ENCODE measurements around the gene GABARAPL1.

The GABARAPL1 gene

DNA sequence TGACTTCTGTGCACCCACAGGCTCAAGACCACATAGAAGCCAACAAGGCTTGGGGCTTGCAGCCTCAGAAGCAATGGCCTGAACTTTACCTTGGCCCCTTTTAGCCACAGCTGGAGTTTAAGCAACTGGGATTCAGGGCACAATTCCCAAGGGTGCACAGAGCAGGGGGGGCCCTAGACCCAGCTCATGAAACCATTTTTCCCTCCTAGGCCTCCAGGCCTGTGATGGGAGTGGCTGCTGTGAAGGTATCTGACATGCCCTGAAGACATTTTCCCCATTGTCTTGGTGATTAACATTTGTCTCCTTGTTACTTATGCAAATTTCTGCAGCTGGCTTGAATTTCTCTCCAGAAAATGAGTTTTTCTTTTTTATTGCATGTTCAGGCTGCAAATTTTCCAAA is 21.9 kb downstream of the GABARAPL1 start:
- no peak for DNase-seq (ENCODE audit: low read depth)

DNA sequence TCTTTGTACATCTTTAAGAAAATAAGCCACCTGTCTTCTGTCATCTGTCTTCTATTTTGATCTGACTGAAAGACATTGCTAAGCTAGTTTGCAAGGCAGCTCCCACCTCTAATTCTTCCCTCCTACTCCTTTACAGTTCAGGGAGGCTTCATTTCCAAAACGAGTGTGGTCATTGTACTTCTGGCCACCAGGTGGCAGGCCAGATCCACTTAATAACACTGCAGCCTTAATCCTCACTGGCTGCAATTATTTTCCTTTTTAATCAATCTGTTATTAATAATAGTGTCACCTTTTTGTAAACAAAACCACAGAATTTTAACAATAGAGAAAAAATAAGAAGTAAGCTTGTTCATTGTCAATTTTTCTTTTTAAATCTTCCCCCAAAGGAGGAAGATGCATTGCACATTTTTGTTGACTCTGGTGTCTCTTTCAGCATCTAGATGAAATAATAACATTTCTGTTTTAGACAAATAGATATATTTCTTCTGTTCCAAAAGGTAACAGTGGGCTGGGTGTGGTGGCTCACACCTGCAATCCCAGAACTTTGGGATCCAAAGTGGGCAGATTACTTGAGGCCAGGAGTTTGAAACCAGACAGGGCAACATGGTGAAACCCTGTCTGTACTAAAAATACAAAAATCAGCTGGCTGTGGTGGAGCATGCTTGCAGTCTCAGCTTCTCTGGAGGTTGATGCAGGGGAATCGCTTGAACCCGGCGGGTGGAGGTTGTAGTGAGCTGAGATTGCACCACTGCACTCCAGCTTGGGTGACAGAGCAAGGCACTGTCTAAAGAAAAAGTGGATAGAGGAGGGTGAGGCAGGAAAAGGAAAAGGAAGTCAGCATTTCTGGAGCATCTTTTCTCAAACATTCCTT is 23.3 kb downstream of the GABARAPL1 start:
- DNase-seq (ENCODE audit: low read depth), result no peak

DNA sequence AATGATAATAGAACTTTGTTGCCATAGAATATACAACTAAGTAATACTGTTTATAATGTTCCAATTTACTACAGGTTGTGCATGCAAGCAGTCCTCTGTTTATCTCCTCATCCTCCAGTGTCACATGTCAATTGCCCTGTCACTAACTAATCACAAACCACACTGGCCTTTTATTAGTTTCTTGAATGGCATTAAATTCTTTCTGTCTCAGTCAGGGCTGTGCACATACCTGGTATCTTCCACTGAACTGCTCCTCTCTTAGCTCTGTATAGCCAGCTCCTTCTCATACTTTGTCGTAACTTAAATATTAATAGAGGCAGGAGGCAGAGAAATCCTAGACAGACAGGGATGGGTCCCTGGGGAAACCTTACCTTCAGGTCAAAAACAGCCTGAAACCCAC is 24.0 kb downstream of the GABARAPL1 start:
- no peak for DNase-seq (ENCODE audit: low read depth)

DNA sequence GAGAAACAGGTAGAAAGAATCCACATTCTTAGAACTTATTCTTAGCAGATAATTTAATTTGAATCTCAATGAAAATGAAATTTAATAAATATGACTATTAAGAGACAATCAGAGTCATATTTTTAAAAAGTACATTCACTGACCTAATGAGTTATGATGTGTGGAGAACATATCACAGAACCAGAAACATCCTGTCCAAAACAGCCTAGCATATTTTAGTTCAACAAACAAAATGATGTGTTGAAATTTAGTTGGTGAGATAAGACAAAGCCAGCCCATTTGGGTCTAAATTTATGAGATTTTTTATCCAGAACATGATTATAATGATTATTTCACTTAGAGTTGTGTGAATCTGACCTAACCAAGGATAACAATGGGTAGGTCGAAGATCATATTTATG is 25.8 kb downstream of the GABARAPL1 start:
- DNase-seq (ENCODE audit: low read depth), result no peak

DNA sequence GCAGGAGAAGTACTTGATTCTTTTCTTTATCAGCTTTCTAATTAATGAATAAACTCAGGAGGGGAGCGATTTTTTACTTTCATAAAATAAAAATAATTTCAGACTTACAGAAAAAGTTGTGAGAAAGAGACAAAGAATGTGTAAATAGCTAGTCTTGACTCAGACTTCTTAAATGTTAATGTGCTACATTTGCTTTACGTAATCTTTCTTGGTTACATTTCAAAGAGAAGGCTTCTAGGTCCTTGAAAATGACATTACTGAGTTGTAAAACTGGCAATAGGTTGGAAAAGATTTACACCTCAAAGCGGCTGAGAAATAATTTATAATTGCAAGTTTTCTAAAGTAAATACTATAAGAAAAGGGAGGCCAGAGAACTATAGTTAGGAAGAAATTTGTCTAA is 28.6 kb downstream of the GABARAPL1 start:
- DNase-seq (ENCODE audit: low read depth), result no peak

DNA sequence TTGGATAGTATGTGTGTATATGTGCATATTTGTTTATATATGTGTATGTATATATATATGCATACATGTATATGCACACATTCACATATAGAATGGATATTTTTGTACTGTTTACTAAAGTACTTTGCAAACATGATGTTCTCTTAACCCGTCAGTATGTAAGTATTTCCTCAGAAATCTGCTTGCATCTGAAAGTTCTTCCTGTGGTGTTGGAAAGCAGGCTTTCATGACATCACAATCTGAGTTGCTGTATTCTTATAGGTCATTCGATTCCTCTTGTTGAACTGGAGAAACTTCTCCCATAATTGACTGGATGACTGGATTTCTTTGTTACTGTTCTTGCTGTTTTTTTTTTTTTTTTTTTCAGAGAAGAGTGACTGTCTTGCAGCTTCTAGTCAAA is 29.1 kb downstream of the GABARAPL1 start:
- no peak for DNase-seq (ENCODE audit: low read depth)

DNA sequence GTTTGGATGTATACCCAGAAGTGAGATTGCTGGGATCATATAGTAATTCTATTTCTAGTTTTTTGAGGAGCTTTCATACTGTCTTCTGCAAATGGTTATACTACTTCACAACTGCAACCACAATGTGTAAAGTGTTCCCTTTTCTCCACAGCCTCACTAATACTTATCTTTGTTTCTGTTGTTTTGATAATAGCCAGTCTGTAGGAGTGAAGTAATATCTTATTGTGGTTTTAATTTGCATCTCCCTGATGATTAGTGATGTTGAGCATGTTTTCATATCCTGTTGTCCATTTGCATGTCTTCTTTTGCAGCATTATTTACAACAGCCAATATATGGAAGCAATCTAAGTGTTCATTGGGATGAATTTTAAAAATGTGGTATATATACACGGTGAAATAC is 29.9 kb downstream of the GABARAPL1 start:
- no peak for DNase-seq (ENCODE audit: low read depth)

DNA sequence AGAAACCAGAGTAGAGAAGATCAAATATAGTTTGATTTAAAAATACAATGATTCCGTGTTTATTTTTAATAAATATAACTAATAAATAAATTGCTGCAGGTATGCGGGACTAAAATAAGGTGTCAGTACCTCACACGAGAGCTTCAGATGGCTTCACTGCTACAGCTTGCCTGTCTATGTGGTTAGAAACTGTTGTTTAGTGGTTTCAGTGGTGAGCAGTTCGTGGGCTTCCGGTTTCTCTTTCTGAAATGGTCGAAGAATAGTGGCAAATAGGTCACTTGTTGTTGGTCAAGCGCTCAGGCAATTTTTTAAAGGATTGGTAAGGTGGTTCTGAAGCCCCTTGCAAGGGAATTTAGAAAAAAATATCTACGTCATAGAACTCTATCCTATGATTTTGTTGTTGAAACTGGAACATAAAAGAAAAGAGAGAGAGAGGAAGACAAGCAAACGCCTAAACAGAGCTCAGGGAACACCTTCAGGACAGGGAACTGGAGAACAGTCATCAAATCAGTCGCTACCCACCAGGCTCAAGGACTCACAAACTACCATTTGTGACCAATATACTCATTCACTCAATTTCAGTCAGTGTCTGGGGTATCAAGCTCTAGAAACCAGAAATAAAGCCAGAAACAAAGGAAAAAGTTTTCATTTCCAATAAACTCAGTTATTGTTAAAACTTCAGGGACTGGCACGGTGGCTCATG is 31.3 kb downstream of the GABARAPL1 start:
- DNase-seq (ENCODE audit: low read depth), result no peak

DNA sequence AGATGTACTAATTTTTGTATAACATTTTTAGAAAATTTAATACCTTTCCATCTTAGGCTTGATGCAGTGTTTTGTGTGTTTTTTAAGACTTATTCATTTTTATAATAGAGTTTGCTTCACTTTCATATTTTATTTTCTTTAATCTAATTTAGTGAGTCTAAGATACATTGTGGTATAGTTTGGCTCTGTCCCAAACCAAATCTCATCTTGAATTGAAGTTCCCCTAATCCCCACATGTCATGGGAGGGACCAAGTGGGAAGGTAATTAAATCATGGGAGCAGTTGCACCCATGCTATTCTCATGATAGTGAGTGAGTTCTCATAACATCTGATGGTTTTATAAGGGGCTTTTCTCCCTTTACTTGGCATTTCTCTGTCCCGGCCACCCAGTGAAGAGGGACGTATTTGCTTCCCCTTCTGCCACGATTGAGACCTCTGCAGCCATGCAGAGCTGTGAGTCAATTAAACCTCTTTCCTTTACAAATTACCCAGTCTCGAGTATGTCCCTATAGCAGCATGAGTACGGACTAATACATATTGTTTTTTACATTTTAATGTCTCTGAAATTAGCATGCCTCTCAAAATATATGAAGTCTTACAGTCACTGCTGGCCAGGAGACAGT is 34.9 kb downstream of the GABARAPL1 start:
- no peak for DNase-seq (ENCODE audit: low read depth)

DNA sequence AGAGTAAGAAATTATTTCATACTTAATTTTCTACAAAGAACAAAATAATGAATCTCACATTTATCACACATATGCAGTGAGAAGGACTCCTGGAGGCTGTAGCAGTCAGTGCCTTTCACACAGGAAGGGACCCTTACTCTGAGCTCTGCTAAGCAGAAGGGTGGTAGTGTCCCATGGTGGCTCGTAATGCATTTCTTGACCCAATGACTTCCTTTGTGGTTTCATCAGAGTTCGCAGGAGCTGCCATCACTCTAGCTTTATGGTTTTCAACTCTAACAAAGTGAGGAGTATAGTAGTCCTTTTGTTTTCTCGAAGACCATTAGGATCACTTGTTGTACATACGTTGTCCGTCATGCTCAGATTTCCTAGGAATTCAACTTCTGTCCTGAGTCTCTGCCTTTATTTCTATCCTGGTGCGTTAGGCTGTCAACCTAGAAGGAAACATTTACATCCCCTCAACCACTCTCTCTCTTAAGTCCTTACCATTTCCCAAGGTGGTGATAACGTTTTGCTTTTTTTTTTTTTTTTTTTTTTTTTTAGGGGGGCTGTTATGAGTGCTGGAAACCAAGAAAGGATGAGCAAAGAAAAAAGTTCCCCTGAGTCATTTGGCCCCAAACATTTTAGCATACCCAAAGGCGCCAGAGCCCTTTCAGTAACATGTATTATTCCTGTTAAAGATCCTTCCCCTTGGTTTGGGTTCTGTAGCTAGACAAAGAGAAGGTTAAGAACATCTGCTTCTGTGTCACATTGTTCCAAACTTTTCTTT is 37.2 kb downstream of the GABARAPL1 start:
- DNase-seq (ENCODE audit: low read depth), result no peak

DNA sequence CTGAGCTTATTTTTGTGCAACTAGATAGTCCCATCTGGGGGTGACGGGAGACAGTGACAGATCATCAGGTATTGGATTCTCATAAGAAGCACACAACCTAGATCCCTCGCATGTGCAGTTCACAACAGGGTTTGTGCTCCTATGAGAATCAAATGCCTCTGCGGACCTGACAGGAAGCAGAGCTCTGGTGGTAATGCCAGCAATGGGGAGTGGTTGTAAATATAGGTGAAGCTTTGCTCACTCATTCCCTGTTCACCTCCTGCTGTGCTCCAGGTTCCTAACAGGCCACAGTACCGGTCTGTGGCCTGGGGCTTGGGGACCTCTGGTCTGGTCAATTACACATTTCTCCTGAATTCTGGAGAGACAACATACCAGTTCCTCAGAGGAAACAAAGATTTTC is 39.0 kb downstream of the GABARAPL1 start:
- DNase-seq (ENCODE audit: low read depth), result no peak

DNA sequence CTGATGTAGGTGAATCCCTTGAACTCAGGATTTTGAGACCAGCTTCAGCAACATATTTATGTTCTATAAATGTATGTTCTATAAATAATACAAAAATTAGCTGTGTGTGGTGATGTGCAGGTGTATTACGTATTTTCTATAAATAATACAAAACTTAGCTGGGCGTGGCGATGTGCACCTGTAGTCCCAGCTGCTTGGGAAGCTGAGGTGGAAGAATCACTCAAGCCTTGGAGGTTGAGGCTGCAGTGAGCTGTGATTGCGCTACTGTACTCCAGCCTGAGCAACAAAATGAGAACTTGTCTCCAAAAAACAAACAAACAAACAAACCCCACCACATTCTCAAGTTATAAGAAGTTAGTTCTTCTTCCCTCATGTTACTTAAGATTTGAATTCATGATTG is 39.5 kb downstream of the GABARAPL1 start:
- DNase-seq (ENCODE audit: low read depth), result no peak

DNA sequence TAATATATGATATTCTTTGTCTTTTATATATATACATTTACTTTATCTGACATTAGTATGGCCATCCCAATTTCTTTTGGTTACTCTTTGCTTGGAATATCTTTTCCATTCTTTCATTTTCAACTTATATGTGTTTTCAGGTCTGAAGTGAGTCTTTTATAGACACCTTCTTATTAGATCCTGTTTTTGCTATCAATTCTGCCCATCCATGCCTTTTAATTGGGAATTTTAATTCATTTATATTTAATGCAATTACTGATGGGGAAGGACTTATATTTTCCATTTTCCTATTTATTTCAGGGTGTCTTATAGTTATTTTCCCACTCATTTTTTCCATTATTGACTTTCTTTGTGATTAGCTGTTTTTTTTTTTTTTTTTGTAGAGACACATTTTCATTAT is 43.4 kb downstream of the GABARAPL1 start:
- no peak for DNase-seq (ENCODE audit: low read depth)

DNA sequence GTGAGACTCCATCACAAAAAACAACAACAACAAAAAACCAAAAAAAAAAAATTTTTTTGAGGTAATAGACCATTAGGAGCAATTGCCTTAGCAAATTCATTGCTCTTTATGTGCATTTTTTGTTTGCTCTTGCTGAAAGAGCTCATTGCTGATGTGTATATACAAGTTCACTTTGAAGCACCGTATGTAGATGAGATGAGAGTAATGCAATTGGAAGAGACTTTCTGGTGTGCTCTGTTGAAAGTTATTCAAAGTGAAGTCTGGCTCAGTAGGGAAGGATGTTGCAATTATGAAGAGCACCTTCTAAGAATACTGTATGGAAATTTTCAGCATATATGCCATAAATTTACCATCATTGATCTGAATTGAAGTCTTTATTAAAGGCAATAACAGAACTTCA is 48.2 kb downstream of the GABARAPL1 start:
- no peak for DNase-seq (ENCODE audit: low read depth)

DNA sequence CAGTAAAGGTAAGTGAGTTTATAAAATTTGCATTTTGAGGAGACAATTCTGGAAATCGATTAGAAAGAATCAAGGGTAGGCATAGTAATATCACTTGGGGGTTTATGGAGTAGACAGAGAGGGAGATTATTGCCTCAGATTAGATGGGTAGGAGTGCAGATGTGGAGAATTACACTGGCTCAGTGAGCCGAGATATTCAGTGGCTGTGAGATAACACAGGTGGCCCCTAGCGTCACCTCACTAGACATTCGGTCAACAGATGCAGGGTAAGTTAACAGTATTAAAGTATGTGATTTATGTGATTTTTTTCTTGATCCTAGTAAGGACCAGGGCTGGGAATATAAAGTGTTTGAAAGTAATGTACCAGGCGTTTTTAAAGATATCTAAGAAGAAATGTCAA is 55.4 kb downstream of the GABARAPL1 start:
- no peak for DNase-seq (ENCODE audit: low read depth)

DNA sequence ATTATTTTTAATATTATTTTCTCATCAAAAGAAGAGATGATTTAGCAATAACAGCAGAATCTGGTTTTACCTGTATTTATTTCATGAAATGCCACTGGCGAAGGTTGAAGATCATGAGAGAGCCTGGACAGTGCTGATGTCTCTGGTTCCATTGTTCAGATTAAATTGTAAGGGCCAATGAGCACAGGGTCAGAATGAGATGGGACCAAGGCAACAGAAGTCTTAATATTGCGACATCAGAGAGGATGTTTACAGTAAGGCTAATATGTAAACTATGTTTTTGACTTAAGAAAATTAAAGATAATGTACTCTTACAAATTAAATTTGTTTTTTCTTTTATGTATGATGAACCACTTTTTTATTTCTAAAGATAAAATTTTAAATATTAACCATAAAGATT is 59.8 kb downstream of the GABARAPL1 start:
- no peak for DNase-seq (ENCODE audit: low read depth)

Measured in T-helper 22 cell (primary cell).